ENCODE results near the gene AQP5. TPM values are rescaled to one million over a fixed set of nuclear protein-coding genes. Genes with fewer than 3 reads are reported as not detected.
A peak's percentile ranks its signal among the peaks of the same experiment; 100 is the strongest.

The AQP5 gene
- total and polyA plus RNA-seq, 2 experiments from 2014 or later = not detected

GRCh38 chr12:49960474-49961110 is 1.1 kb upstream of the AQP5 start:
- peaks cover 37% of the 10 kb centered on the region for H3K27me3 ChIP-seq (replicated peaks; ENCODE audit: insufficient read depth)
- no peak overlapping the region for H2AFZ ChIP-seq
- no peak overlapping the region for H3K27ac ChIP-seq
- no peak for TF ChIP-seq EZH2 (IDR thresholded peaks at IDR 0.05; ENCODE audit: insufficient read depth, poor library complexity, severe bottlenecking)
- TF ChIP-seq EZH2phosphoT487 (IDR thresholded peaks at IDR 0.05; ENCODE audit: insufficient read depth, low read depth) = no peak
- no peaks in the 10 kb centered on the region for H4K20me1 ChIP-seq (ENCODE audit: insufficient read depth)
- H3K36me3 ChIP-seq (ENCODE audit: low read depth) = no peaks in the 10 kb centered on the region
- H3K9ac ChIP-seq = no peak overlapping the region
- WGBS, 2 experiments (ENCODE audit: low coverage in 1 of 2, low lambda C conversion rate in 2 of 2, missing lambda C conversion rate in 2 of 2) = 33 to 47% methylated on average over 9 to 13 of the region's 13 CpGs
- no peaks in the 10 kb centered on the region for H3F3A ChIP-seq (ENCODE audit: insufficient read depth)
- H3K79me2 ChIP-seq (ENCODE audit: insufficient read depth) = no peaks in the 10 kb centered on the region
- H3K4me2 ChIP-seq (ENCODE audit: unreplicated experiment) = no peak overlapping the region
- H3K9me2 ChIP-seq (ENCODE audit: insufficient read depth) = no peaks in the 10 kb centered on the region
- in situ Hi-C loops (cut with MboI) = no loop called here
- no peak for DNase-seq
- no peaks in the 10 kb centered on the region for H3K4me1 ChIP-seq (ENCODE audit: insufficient read depth)
- no peaks in the 10 kb centered on the region for H3K9me3 ChIP-seq (ENCODE audit: low read depth)
- H3K4me3 ChIP-seq = no peak overlapping the region

- WGBS, 2 experiments (ENCODE audit: low coverage in 1 of 2, low lambda C conversion rate in 2 of 2, missing lambda C conversion rate in 2 of 2) = 68 to 74% methylated on average over 34 to 37 of the region's 37 CpGs
- TF ChIP-seq EZH2 (IDR thresholded peaks at IDR 0.05; ENCODE audit: insufficient read depth, poor library complexity, severe bottlenecking) (no peak), EZH2phosphoT487 (IDR thresholded peaks at IDR 0.05; ENCODE audit: insufficient read depth, low read depth) (no peak)
- H4K20me1 ChIP-seq (ENCODE audit: insufficient read depth) = no peaks in the 10 kb centered on the region
- in situ Hi-C loops (cut with MboI) = no loop called here
- H3K4me1 ChIP-seq (ENCODE audit: insufficient read depth) = no peaks in the 10 kb centered on the region
- no peaks in the 10 kb centered on the region for H3F3A ChIP-seq (ENCODE audit: insufficient read depth)
- H3K9me2 ChIP-seq (ENCODE audit: insufficient read depth) = no peaks in the 10 kb centered on the region
- H3K4me3 ChIP-seq = no peak overlapping the region
- no peak overlapping the region for H3K9ac ChIP-seq
- H3K27ac ChIP-seq = no peak overlapping the region
- no peaks in the 10 kb centered on the region for H3K79me2 ChIP-seq (ENCODE audit: insufficient read depth)
- H3K36me3 ChIP-seq (ENCODE audit: low read depth) = no peaks in the 10 kb centered on the region
- no peaks in the 10 kb centered on the region for H3K9me3 ChIP-seq (ENCODE audit: low read depth)
- DNase-seq = no peak
- no peak overlapping the region for H2AFZ ChIP-seq
- peaks cover 27% of the 10 kb centered on the region for H3K27me3 ChIP-seq (replicated peaks; ENCODE audit: insufficient read depth)
- no peak overlapping the region for H3K4me2 ChIP-seq (ENCODE audit: unreplicated experiment)
Observed at GRCh38 chr12:49961993-49962764, 507 bp downstream of the AQP5 start.

GRCh38 chr12:49962861-49963765 is 1.4 kb downstream of the AQP5 start:
- WGBS, 2 experiments (ENCODE audit: low coverage in 1 of 2, low lambda C conversion rate in 2 of 2, missing lambda C conversion rate in 2 of 2) = 68 to 73% methylated on average over 20 to 21 of the region's 21 CpGs
- in situ Hi-C loops (cut with MboI) = no loop called here
- Histone ChIP-seq H3K4me2 (ENCODE audit: unreplicated experiment) (no peak overlapping the region), H3K4me1 (ENCODE audit: insufficient read depth) (no peaks in the 10 kb centered on the region), H3K79me2 (ENCODE audit: insufficient read depth) (no peaks in the 10 kb centered on the region), H4K20me1 (ENCODE audit: insufficient read depth) (no peaks in the 10 kb centered on the region), H3K4me3 (no peak overlapping the region), H3K9ac (no peak overlapping the region), H3K36me3 (ENCODE audit: low read depth) (no peaks in the 10 kb centered on the region), H3K27me3 (replicated peaks; ENCODE audit: insufficient read depth) (peaks cover 25% of the 10 kb centered on the region), H2AFZ (no peak overlapping the region), H3F3A (ENCODE audit: insufficient read depth) (no peaks in the 10 kb centered on the region), H3K27ac (no peak overlapping the region), H3K9me2 (ENCODE audit: insufficient read depth) (no peaks in the 10 kb centered on the region), H3K9me3 (ENCODE audit: low read depth) (no peaks in the 10 kb centered on the region)
- TF ChIP-seq EZH2 (IDR thresholded peaks at IDR 0.05; ENCODE audit: insufficient read depth, poor library complexity, severe bottlenecking) = no peak
- no peak for TF ChIP-seq EZH2phosphoT487 (IDR thresholded peaks at IDR 0.05; ENCODE audit: insufficient read depth, low read depth)
- DNase-seq = peak; percentile 31

All from GM23248 (cell line).